PFSK-1 (cell line): ENCODE measurements around the gene HEBP2.

Experiments used
- FOXP2 ChIP-seq: optimal IDR thresholded peaks from 2 replicates; pipeline ENCODE3; 2011; ENCODE audit warnings: borderline replicate concordance, control low read depth, inconsistent platforms; ENCODE audit not compliant: insufficient read depth; ENCODE audit errors: extremely low read length, extremely low read depth
- POLR2AphosphoS5 ChIP-seq: IDR thresholded peaks from 2 replicates; pipeline ENCODE4 v1.6.1; 2012; ENCODE audit warnings: low read depth, mild to moderate bottlenecking, control low read depth, low read length, moderate library complexity
- SIN3A ChIP-seq: IDR thresholded peaks from 2 replicates; pipeline ENCODE4 v1.6.1; 2012; ENCODE audit warnings: mild to moderate bottlenecking, low read length, moderate library complexity, borderline replicate concordance; ENCODE audit not compliant: insufficient read depth
- TAF1 ChIP-seq: IDR thresholded peaks from 2 replicates; pipeline ENCODE4 v1.6.1; 2012; ENCODE audit warnings: low read length, control low read depth, borderline replicate concordance; ENCODE audit not compliant: insufficient read depth

- TF ChIP-seq TAF1: no peak
- TF ChIP-seq POLR2AphosphoS5: no peak
- no peak for TF ChIP-seq SIN3A
- TF ChIP-seq FOXP2: no peak
Measured at GRCh38 chr6:138456401-138456790, 52.4 kb downstream of the HEBP2 start.
